ENCODE results near the gene EMILIN1.
"Not testable (repeated sequence)": the region's sequence is repeated elsewhere in the genome, so short reads cannot be mapped to it uniquely, and the experiment has no call there.

Gene EMILIN1

DNA sequence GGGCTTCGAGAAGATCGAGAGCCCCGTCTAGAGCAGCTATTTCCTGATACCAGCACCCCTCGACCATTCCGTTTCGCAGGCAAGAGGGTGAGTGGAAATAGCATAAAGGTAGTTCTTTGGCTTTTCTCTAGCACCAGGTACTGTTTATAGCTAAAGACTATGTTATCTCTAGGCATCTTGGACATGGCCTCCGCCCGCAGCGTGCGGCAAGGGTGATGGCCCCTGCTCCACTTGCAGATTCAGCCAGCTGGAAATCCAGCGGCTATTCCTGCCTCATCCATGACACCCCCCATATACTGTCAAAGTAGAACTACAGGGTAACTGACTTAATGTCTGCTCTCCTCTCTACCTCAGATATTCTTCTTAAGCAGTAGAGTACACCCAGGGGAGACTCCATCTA is 23.7 kb upstream of the EMILIN1 start:
- no peak for DNase-seq

DNA sequence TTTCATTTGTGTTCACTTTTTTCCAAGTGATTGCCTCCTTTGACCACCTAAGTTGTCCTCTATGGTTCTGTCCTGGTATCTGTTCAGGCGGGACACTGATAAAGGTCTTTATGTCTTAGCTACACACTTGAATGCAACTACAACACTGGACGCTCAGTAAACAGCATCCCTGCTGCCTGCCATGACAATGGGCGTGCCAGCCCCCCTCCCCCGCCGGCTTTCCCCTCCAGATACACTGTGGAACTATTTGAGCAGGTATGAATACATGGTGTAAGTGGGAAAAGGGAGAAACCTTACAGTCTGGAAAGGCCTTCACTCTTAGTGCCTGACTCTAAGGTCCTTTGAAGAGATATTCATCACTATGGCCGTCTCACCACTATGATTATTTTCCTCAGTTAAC is 21.2 kb upstream of the EMILIN1 start:
- no peak for DNase-seq

DNA sequence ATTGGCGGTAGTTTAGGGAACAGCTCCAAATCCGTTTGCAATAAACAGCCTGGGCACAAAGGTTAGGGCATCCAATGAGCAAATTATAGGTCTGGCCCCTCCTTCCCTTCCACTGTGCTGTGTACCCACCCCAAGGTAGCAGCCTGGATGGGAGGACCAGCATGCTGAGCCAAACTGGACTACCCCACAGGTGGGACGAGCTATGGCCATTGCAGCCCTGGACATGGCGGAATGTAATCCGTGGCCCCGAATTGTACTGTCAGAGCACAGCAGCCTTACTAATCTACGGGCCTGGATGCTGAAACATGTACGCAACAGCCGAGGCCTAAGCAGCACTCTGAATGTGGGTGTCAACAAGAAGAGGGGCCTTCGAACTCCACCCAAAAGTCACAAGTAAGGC is 20.2 kb upstream of the EMILIN1 start:
- no peak for DNase-seq

DNA sequence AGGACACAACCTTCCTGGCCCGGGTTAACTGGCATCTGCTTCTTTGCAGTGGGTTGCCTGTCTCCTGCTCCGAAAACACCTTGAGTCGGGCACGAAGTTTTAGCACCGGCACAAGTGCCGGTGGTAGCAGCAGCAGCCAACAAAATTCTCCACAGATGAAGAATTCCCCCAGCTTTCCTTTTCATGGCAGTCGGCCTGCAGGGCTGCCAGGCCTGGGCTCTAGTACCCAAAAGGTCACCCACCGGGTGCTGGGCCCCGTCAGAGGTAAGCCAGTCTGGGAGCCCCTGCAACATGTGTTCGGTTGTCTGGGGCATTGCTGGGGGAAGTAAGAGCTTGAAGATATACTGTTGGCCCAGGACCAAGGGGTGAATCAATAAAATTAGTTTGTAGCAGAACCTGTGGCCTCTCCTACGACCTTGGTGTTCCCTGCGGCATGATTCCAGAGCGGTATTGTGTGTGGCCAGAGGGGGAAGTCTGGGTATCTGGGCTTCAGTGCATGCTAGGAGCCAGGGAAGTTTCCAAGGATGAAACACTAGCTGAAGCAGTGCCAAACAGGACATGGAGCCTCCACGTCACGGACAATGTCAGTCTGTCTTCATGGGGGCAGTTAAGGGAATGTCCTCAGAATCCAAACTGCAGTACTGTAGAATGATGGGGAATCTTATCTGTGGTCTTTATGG is 19.1 kb upstream of the EMILIN1 start:
- DNase-seq: no peak

DNA sequence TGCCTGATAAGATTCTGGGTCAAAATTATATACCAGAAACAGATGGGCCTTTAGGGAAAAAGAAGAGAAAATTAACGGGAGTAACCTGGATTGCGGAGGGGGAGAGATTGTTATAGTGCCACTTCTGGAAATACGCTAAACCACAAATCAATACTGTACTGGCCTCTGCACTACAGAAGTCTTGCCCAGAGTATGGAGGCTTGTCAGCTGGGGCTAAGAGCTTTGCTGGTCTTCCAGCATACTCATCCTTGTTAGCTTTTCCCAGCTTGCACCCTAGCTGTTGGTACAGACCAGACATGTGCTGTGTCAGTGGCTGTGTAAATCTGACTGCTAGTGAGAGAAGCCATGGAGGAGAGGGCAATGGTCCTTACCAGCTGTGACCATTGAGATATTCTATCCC is 18.1 kb upstream of the EMILIN1 start:
- DNase-seq: no peak

DNA sequence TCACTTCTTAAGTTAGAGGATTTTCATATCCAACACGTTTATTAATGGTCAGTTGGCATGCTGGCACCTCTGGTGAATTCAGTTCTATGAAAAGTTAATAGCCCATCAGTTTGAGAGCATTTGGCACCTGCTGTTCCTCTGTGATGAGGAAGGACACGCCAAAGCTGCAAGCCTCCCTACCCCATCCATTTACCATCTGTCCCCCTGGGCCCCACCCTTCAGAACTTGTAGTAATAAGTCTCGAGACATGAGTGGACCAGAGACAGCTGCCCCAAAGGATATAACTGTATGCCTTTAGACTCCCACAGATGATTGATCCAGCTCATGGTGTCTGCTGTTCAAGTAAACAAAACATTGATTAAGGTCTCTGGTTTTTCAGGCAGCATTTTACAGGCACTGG is 13.3 kb upstream of the EMILIN1 start:
- no peak for DNase-seq

DNA sequence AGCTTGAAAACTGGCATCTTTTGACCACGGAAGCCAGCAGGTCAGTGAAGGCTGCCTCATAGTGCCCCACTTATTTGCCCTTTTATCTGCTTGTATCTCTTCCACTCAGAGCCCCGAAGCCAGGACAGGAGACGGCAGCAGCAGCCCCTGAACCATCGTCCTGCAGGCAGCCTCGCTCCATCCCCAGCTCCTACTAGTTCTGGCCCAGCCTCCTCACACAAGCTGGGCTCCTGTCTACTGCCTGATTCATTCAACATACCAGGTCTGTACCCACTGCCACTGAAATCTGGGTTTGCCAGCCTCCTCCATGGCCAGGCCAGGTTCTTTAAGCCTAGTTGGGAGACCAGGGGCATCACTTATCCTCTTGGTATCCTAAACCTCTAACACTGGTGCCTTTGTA is 11.0 kb upstream of the EMILIN1 start:
- no peak for DNase-seq

DNA sequence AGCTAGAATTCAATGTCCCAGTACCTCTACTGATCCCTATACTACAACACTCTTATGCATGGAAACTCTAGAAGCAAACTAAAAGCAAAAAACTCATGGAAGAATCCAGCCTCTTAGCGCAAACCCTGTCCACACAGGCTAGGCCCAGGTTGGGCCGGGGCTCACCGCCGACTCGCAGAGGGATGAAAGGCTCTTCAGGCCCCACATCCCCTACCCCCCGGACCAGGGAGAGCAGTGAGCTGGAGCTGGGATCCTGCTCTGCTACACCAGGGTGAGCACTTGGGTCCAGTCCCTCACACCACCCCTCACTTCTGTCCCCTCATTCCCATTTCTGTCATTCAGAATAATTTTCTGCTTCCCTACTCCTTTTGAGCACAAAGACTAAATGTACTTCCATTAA is 9.0 kb upstream of the EMILIN1 start:
- DNase-seq: no peak

DNA sequence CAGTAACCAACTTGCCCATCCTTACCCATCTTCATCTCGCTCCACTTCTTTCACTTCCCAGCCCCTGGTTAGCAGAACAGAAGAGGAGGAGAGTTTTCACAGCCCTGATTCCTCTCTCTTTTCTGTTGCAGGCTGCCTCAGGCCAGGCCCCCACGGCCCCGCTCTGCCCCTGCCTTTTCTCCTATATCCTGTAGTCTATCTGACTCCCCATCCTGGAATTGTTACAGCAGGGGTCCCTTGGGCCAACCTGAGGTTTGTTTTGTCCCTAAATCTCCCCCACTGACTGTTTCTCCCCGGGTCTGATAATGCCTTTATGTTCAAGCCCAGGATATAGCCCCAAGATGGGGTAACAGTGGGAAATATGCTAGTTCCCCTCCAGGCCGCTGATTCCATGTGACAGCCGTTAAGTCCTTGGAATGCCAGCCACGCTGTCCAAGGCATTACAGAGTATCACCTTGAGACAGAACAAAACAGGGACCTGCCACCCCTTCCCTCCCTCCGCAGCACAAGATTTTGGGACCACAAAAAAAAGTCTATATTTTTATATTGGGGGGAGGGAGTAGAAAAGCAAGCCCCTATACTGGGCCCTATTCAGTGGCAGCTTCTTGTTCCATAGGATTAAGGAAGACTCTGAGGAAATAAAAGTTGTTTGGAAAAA is 8.3 kb upstream of the EMILIN1 start:
- DNase-seq: no peak

DNA sequence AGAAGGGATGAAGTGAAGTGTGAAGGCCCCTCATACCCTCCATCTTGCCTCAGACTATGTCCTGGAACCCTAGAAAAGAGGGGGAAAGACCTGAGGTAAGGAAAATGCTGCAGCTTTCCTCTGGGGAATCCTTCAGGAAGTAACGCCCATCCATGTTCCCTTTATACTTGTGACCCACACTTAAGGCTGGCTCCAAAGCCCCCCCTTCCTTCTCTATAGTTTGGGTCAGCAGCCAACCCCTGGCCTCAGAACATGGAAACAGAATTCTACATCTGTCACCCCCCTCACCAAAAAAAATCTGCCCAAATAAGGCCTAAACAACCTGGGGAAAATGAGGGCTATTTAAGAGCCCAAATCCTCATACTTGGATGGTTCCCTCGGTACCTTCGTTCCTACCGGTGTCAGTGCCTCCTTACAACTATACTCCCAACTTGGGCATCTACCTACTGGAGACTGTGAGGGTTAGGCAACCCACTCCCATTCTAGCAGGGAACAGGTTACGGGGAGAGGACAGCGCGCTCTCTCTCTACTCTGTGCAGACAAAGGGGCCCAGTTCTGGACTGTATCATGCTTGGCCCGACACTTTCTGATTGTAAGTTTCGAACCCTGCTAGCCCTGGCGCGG is 7.7 kb upstream of the EMILIN1 start:
- DNase-seq: no peak

DNA sequence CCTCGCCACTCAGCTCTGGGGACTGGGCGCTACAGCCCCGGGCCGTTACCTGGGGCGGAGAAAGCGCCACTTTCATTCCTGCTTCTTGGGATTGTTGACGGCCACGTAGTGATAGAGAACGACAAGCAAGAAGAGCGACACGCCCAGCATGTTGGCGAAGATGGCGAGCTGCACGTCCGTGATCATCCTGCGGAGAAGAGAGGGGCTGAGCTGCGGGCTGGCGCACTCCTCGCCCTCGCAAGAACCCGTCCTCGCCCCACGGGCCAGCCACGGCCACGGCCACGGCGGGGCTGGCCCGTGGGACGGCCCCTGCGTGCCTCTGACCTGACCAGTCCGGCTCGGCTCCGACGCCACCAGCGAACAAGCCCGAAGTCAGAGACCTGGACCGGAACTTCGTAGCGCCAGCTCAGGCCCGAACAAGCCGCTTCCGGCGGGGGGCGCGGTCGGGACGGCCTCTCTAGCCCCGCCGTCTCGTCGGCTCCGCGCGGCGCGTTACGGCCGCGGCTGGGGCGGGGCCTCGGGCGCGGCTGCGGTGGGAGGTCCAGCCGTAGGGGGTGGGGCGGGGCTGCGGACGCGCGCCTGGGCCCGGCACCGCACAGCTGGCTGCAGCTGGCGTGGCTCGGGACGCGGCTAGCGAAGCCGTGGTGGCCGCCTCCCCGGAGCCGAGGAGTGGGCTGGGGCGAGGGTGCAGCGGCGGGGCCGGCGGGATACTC is 7.0 kb upstream of the EMILIN1 start, which contains the start of gene OST4:
Gene OST4 (minus strand): TSS at position 378 of the 713 bp plus-strand sequence.
- peak; percentile 91 for DNase-seq

DNA sequence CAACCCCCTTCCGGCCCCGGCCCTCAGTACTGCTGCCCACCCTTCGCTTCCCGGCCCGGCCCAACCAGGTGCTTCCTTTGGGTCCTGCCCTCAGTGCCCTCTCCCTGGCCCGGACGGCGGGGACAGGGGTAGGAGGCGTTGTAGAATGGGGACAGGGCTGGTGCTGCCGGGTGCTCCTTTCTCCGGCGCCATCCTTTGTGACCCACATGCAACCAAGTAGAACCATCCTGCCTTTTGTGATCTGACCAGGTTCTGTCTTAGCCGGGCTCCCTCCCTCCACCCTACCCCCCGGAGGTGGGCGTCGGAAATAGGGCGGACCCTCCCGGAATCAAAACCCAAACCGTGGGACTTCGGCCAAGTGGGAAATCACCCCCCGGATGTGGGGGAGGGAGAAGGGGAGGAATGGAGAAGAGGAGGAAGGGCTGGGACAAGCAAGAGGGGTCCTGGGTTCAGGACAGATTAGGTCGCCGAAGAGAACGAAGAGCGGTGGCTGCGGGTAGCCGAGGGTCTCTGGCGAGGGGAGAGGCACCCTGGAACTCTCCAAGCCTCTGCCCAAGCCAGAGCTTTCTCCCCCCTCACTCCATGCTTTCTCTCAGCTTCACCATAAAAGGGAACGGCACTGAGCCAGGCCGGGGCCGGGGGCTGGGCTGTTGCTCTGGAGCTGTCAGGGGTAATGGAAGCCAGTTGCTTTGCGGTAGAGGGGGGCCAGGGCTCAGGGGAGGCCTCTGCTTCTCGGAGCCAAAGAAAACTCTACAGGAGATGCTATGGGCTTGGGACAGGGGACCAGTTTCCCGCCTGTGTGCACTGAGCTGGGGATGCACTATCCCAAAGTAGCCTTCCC is 6.2 kb upstream of the EMILIN1 start:
- peak; percentile 55 for DNase-seq

DNA sequence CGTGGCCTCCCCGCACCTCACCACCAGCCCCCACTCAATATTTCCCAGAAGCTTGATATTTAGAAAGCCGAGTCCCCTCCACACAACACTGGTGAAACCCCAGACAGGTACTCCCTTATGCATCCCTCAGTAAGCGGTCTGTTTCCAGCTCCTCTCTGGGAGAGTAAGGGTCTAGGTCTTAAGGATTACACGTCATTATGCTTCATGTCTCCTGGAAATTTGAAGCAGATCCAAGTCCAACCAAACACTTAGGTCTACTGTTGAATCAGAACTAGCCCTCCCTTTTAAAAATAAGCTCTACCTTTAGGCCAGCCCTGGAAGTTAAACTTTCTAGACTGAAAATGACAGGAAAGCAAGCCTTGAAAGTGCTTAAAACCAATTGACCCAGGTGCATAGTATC is 5.5 kb upstream of the EMILIN1 start:
- no peak for DNase-seq

DNA sequence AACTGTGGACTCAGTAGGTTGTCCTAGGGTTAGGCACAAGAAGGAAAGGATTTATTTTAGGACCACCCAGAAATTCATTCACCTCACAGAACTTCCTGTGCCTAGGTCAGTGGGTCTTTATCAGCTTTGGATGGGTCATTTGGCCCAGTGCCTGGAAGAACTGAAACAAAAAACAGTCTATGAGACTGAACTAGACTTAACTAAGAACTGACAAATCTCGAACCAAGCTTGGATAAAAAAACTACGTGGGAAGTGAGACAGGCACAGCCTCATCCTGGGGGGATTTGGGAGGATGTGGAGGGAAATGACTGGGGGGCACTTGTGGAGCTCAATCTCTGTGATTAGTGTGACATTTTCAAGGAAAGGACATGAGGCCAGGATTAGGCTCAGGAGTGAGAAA is 4.6 kb upstream of the EMILIN1 start:
- DNase-seq: no peak

DNA sequence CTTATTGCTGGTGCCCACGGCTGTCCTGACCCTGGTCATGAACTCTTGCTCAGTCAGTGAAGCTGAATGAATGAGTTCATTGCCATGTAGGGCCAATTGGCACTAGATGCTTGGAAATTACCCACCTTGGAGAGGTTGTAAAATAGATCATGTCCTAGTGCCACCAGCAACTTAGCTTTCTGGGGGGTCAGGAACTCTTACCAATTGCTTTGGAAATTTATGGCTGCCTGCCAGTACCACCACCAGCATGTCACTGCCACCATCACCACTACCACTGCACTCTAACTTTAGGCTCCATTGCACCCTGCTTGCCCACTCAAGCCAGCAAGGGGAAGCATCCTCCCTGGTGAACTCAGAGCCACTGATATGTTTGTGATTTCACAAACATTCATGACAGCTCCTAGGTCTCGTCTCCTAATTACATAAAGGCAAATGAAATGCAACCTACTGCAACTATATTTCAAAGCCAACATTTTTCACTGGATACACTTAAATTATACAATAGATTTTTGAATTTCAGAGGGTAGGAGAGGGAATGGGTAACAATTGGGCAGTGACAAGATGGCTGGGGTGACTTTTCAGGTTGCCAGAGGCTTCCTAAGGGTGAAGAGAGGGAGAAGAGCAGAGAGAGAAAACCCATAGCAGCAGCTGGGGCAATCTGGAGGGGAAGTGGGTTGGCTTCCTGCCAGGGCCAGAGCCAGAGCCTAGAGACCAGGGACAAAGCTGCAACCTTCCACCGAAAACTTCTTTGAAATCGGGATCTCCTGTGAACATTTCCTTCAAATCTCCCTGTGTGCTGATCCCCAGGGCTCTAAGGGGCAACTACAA is 3.5 kb upstream of the EMILIN1 start:
- peak; percentile 59 for DNase-seq

DNA sequence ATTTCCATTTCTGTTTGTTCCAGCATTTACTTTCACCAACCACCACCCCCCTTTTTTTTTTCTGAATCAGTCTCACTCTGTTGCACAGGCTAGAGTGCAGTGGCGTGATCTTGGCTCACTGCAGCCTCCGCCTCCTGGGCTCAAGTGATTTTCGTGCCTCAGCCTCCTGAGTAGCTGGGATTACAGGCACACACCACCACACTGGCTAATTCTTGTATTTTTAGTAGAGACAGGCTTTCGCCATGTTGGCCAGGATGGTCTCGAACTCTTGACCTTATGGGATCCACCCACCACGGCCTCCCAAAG is 2.9 kb upstream of the EMILIN1 start:
- DNase-seq: not testable (repeated sequence)

DNA sequence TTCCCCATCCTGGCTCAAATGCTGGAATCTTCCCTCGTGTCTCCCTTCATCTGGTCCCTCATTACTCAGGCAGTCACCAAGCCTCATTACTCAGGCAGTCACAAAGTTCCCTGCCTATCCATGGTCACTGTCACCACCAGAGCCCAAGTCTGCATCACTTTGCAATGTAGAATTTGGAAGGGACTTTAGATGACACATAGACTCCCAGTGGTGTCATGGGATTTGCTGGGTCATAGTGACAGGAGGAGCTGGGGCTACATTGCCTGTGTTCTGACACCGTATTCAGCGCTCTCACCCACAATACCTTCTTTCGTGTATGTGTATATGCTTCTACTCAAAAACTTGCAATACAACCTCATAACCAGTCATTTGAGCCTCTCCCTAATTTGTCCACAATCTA is 2.1 kb upstream of the EMILIN1 start:
- no peak for DNase-seq

DNA sequence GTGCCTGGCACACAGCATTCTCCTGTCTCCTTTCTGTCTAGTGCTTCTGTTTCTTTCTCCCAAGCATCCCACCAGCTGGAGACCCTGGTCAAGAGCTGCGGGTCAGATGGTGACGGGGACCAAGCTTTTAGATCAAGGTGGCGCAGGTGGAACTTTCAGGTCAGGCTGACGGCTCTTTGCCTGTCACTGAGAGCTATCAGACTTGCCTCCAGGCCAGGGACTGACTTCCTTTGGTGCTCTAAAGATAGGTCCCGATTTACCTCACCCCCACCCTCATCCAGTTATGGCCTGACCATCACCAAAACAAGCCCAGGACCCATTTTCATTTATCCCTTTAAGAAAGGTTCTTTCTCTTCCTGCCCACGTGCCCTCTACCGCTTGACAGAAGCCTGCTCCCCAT is 1.2 kb upstream of the EMILIN1 start:
- no peak for DNase-seq

DNA sequence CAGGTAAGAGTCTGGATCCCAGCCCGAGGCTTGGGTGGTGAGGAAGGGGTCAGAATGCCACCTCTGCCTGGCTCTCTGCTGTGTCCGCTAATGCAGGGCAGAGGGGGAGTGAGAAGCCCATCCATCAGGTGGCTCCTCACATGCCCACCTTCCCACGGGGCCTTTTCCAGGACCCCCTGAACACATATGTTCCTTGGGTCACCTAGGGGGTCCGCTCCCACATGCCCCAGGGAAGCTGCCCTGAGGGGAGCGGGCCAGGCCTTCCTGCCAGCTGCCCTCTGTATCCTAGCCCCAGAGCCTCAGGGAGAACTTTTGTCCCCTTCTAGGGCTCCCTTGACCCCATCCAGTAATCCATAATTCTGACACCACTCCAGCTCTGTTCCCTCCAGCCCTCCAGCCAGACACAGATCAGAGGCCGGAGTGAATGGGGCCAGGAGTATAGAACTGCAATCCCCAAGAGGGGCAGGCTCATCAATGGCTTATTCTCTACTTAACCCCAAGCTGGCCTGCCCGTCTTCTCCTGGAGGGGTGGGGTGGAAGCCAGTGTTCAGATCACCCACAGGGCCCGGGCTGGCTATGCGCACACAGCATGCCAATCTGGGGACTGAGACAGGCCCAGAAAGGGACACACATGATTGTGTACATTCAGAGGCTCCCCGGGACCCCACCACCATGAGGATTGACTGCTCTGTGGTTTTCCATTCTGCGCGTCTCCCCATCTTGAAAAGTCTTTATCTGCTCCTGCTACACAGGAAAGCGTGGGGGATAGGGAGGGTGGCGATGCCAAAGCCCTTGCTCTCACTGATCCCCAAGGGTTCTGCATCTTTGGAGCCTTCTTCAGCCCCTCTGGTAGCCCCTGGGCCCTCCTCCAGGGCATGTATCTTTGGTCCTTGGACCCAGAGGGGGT is 1.1 kb downstream of the EMILIN1 start:
- no peak for DNase-seq

DNA sequence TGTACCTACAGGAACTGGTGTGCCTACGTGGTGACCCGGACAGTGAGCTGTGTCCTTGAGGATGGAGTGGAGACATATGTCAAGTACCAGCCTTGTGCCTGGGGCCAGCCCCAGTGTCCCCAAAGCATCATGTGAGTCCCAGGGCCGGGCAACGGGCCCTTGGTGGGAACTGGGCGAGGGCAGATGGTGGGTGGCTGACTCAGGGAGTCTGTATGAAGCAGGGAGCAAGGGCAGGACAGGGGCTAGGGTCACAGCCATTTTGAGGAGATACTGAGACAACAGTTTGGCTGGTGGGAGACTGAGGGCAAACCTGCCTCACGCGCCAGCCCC is 1.7 kb downstream of the EMILIN1 start:
- no peak for DNase-seq

DNA sequence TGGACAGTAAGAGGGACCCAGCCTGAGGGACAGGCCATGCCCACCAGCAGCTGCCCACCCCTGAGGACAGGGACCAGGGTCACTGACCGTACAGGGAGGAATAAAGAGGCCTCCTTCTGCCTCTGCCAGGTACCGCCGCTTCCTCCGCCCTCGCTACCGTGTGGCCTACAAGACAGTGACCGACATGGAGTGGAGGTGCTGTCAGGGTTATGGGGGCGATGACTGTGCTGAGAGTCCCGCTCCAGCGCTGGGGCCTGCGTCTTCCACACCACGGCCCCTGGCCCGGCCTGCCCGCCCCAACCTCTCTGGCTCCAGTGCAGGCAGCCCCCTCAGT is 2.2 kb downstream of the EMILIN1 start:
- no peak for DNase-seq

Data from CD4-positive, alpha-beta T cell treated with Interleukin-21 for 1 hour (primary cell).